HCT116 (cell line): Measurements from ENCODE around the gene LIMS2.

ENCODE experiments used
- EGR1 ChIP-seq: IDR thresholded peaks from 2 replicates; pipeline ENCODE4 v1.6.1; 2012; ENCODE audit warnings: low read depth
- EZH2phosphoT487 ChIP-seq: fragments of 200-600 bp; IDR thresholded peaks from 2 replicates; pipeline ENCODE4 v1.6.1; 2018; ENCODE audit warnings: antibody characterized with exemption, borderline replicate concordance
- POLR2A ChIP-seq: IDR thresholded peaks from 2 replicates; pipeline ENCODE4 v1.7.0; 2011; ENCODE audit warnings: borderline replicate concordance; ENCODE audit not compliant: insufficient read depth, insufficient read length; ENCODE audit errors: extremely low read depth
- POLR2AphosphoS5 ChIP-seq: IDR thresholded peaks from 2 replicates; pipeline ENCODE4 v1.6.1; 2011; ENCODE audit warnings: mild to moderate bottlenecking, low read depth, low read length, moderate library complexity
- ZFX ChIP-seq: fragments of 450-650 bp; IDR thresholded peaks from 2 replicates; pipeline ENCODE4 v1.6.1; 2017
- TF ChIP-seq, protein P1 (sequence below), 3 experiments: fragments of 200-600 bp in 1 of 3; sonication (generic) in 1 of 3; IDR thresholded peaks in 2 of 3; conservative IDR thresholded peaks in 1 of 3; 2 replicates each; pipeline ENCODE4 v1.5.1; 2012 to 2017; ENCODE audit warnings: low read depth in 2 of 3, low read length in 2 of 3, antibody characterized with exemption in 1 of 3, borderline replicate concordance in 1 of 3, control low read depth in 1 of 3, mild to moderate bottlenecking in 1 of 3, mixed read lengths in 1 of 3, mixed run types in 1 of 3, moderate library complexity in 1 of 3; ENCODE audit not compliant: insufficient read depth in 1 of 3

DNA sequence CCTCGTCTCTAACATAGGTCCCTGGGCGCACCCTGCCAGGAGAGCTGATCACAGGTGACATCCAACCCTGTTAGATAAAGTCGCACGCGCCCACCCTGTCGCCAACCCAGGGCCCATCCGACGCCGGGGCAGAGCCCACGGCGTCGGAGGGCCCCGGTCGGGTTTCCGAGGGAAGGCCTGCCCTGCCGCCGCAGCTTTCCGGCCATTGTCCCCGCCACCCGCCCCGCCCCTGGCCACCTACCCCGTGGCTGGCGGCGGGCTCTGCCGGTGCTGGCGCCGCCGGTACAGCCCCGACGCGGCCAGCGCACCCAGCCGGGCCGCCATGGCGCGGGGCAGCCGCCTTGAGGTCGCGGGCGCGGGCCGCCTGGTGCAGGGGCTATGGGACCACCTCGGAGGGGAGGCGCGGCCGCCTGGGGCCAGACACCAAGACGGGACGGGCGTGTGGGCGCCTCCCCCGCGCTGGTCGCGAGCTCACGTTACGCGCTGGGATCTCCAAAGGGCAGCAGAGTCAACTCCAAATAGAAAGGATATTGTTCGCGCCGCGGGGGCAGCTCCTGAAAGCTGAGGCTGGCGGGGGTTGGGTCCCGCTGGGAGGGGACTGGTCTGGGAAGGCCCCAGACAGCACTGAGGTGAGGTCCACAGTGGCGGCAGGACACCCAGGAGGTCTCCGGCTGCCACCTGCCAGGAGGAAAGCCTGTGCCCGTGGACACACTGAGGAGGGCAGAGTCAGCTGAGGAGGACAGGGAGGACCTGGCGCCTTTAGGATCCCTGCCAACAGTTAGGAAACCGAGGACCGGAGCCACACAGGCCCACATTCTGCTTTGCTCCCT is 11.1 kb downstream of the LIMS2 start:
- TF ChIP-seq ZFX (no peak), EGR1 (no peak), POLR2A (no peak), POLR2AphosphoS5 (no peak), EZH2phosphoT487 (no peak)
- TF ChIP-seq, protein P1, sequence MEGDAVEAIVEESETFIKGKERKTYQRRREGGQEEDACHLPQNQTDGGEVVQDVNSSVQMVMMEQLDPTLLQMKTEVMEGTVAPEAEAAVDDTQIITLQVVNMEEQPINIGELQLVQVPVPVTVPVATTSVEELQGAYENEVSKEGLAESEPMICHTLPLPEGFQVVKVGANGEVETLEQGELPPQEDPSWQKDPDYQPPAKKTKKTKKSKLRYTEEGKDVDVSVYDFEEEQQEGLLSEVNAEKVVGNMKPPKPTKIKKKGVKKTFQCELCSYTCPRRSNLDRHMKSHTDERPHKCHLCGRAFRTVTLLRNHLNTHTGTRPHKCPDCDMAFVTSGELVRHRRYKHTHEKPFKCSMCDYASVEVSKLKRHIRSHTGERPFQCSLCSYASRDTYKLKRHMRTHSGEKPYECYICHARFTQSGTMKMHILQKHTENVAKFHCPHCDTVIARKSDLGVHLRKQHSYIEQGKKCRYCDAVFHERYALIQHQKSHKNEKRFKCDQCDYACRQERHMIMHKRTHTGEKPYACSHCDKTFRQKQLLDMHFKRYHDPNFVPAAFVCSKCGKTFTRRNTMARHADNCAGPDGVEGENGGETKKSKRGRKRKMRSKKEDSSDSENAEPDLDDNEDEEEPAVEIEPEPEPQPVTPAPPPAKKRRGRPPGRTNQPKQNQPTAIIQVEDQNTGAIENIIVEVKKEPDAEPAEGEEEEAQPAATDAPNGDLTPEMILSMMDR (IDR thresholded peaks at IDR 0.05 in 2 of 3, conservative IDR thresholded peaks at IDR 0.05 in 1 of 3; ENCODE audit: borderline replicate concordance in 1 of 3, insufficient read depth in 1 of 3, low read depth in 2 of 3, low read length in 2 of 3): no peak
